Epithelial cell of esophagus (primary cell): ENCODE data around the gene CDCA7.
"Not testable (repeated sequence)": the region's sequence is repeated elsewhere in the genome, so short reads cannot be mapped to it uniquely, and the experiment has no call there.

ENCODE experiments used
- DNase-seq: peaks from one replicate; pipeline ENCODE4 v3.0.0; 2010; ENCODE audit warnings: low read depth
- H3K4me3 ChIP-seq: 2 replicates; pipeline ENCODE4 v1.5.1; 2011; ENCODE audit warnings: mild to moderate bottlenecking, low read length, control low read depth
- CTCF ChIP-seq: IDR thresholded peaks from 2 replicates; pipeline ENCODE4 v1.5.1; 2011; ENCODE audit warnings: low read depth, mild to moderate bottlenecking, low read length, control low read depth, inconsistent platforms; ENCODE audit not compliant: insufficient read depth; ENCODE audit errors: missing control alignments

The CDCA7 gene

GRCh38 chr2:173358616-173359015, 3.9 kb downstream of the CDCA7 start:
- DNase-seq = no peak
- no peak overlapping the region for H3K4me3 ChIP-seq
- no peak for TF ChIP-seq CTCF

GRCh38 chr2:173359231-173359630, 4.6 kb downstream of the CDCA7 start:
- DNase-seq = no peak
- TF ChIP-seq CTCF = no peak
- H3K4me3 ChIP-seq = no peak overlapping the region

GRCh38 chr2:173370198-173370597, 15.5 kb downstream of the CDCA7 start:
- DNase-seq = no peak
- no peak for TF ChIP-seq CTCF
- no peak overlapping the region for H3K4me3 ChIP-seq

- no peak for DNase-seq
- TF ChIP-seq CTCF = no peak
- no peak overlapping the region for H3K4me3 ChIP-seq
Observed at GRCh38 chr2:173371023-173371422, 16.4 kb downstream of the CDCA7 start.

- no peak overlapping the region for H3K4me3 ChIP-seq
- DNase-seq = no peak
- TF ChIP-seq CTCF = no peak
Observed at GRCh38 chr2:173373290-173373689, 18.6 kb downstream of the CDCA7 start.

- H3K4me3 ChIP-seq = no peak overlapping the region
- DNase-seq = no peak
- no peak for TF ChIP-seq CTCF
Observed at GRCh38 chr2:173374634-173375033, 20.0 kb downstream of the CDCA7 start.

- not testable (repeated sequence) for H3K4me3 ChIP-seq, DNase-seq
Observed at GRCh38 chr2:173385534-173385933, 30.9 kb downstream of the CDCA7 start.
